ENCODE measurements around the gene SIN3A. TPM values are rescaled to one million over a fixed set of nuclear protein-coding genes. Genes with fewer than 3 reads are reported as not detected.
A peak's percentile ranks its signal among the peaks of the same experiment; 100 is the strongest.
"Not testable (repeated sequence)": the region's sequence is repeated elsewhere in the genome, so short reads cannot be mapped to it uniquely, and the experiment has no call there.

Gene SIN3A
- total RNA-seq, 1 donor from 2014 or later: 86.6 TPM

- no peaks in the 10 kb centered on the region for H3K36me3 Mint-ChIP-seq
- peak overlapping the region; percentile 93 for H3K4me3 Mint-ChIP-seq
- peak overlapping the region; percentile 99 for H3K27ac Mint-ChIP-seq
- H3K9me3 Mint-ChIP-seq: no peaks in the 10 kb centered on the region
- H3K27me3 Mint-ChIP-seq (ENCODE audit: low read depth): no peaks in the 10 kb centered on the region
- TF ChIP-seq CTCF (IDR thresholded peaks at IDR 0.05; ENCODE audit: unreplicated experiment): peak; percentile 22
- peaks cover 26% of the 10 kb centered on the region for H3K4me1 Mint-ChIP-seq
- DNase-seq (ENCODE audit: low spot score in 2 of 2, unreplicated experiment in 2 of 2): peak; percentile 27 to 56
Measured at GRCh38 chr15:75452865-75453702, 1.6 kb upstream of the SIN3A start.

GRCh38 chr15:75452364-75452864, 924 bp upstream of the SIN3A start:
- Mint-ChIP-seq H3K9me3 (no peaks in the 10 kb centered on the region), H3K27ac (peak overlapping the region; percentile 99), H3K27me3 (ENCODE audit: low read depth) (no peaks in the 10 kb centered on the region), H3K4me1 (peaks cover 27% of the 10 kb centered on the region), H3K36me3 (peaks cover 3% of the 10 kb centered on the region), H3K4me3 (peak overlapping the region; percentile 93)
- DNase-seq (ENCODE audit: low spot score in 2 of 2, unreplicated experiment in 2 of 2): peak; percentile 39 to 71
- TF ChIP-seq CTCF (IDR thresholded peaks at IDR 0.05; ENCODE audit: unreplicated experiment): no peak

GRCh38 chr15:75451202-75451673, 252 bp downstream of the SIN3A start:
- Mint-ChIP-seq H3K4me3 (peak overlapping the region; percentile 93), H3K27me3 (ENCODE audit: low read depth) (no peaks in the 10 kb centered on the region), H3K9me3 (no peaks in the 10 kb centered on the region), H3K27ac (peak overlapping the region; percentile 99), H3K36me3 (peaks cover 3% of the 10 kb centered on the region), H3K4me1 (peaks cover 23% of the 10 kb centered on the region)
- no peak for DNase-seq (ENCODE audit: low spot score in 2 of 2, unreplicated experiment in 2 of 2)
- TF ChIP-seq CTCF (IDR thresholded peaks at IDR 0.05; ENCODE audit: unreplicated experiment): no peak

- H3K27ac Mint-ChIP-seq: peak overlapping the region; percentile 99
- H3K36me3 Mint-ChIP-seq: peaks cover 8% of the 10 kb centered on the region
- peak overlapping the region; percentile 93 for H3K4me3 Mint-ChIP-seq
- H3K4me1 Mint-ChIP-seq: peaks cover 20% of the 10 kb centered on the region
- peak; percentile 29 for TF ChIP-seq CTCF (IDR thresholded peaks at IDR 0.05; ENCODE audit: unreplicated experiment)
- no peaks in the 10 kb centered on the region for H3K9me3 Mint-ChIP-seq
- no peaks in the 10 kb centered on the region for H3K27me3 Mint-ChIP-seq (ENCODE audit: low read depth)
- DNase-seq (ENCODE audit: low spot score in 2 of 2, unreplicated experiment in 2 of 2): peak; percentile 96 to 97
Measured at GRCh38 chr15:75450307-75451201, 936 bp downstream of the SIN3A start.

- DNase-seq (ENCODE audit: low spot score in 2 of 2, unreplicated experiment in 2 of 2): no peak
- peaks cover 8% of the 10 kb centered on the region for H3K36me3 Mint-ChIP-seq
- peak overlapping the region; percentile 92 for H3K4me3 Mint-ChIP-seq
- no peaks in the 10 kb centered on the region for H3K27me3 Mint-ChIP-seq (ENCODE audit: low read depth)
- peak overlapping the region; percentile 99 for H3K27ac Mint-ChIP-seq
- TF ChIP-seq CTCF (IDR thresholded peaks at IDR 0.05; ENCODE audit: unreplicated experiment): no peak
- no peaks in the 10 kb centered on the region for H3K9me3 Mint-ChIP-seq
- peaks cover 20% of the 10 kb centered on the region for H3K4me1 Mint-ChIP-seq
Measured at GRCh38 chr15:75449585-75450306, 1.7 kb downstream of the SIN3A start.

GRCh38 chr15:75448171-75448570, 3.3 kb downstream of the SIN3A start:
- H3K4me3 Mint-ChIP-seq, H3K9me3 Mint-ChIP-seq: not testable (repeated sequence)

More at GRCh38 chr15:75448171-75448570, 3.3 kb downstream of the SIN3A start:
- not testable (repeated sequence) for H3K36me3 Mint-ChIP-seq; H3K27me3 Mint-ChIP-seq (ENCODE audit: low read depth); H3K27ac Mint-ChIP-seq; DNase-seq (ENCODE audit: low spot score in 2 of 2, unreplicated experiment in 2 of 2)
- peaks cover 21% of the 10 kb centered on the region for H3K4me1 Mint-ChIP-seq

Data from mesothelial cell of epicardium (in vitro differentiated cells).